SK-N-SH treated with all-trans-retinoic acid at 6 μM for 48 hours (cell line): Measurements from ENCODE around the gene IL6ST.

Source experiments
- ATAC-seq: fragments of 200-7000 bp; cut with Tn5 transposase; 3 replicates; pipeline ENCODE4 v1.9.1; 2020; ENCODE audit warnings: mild to moderate bottlenecking, moderate library complexity
- ARNTL ChIP-seq: fragments of 450-650 bp; formaldehyde crosslinking; IDR thresholded peaks from 2 replicates; pipeline ENCODE4 v1.5.0; 2020; ENCODE audit warnings: low read depth, mild to moderate bottlenecking, moderate library complexity, borderline replicate concordance
- CSDC2 ChIP-seq: fragments of 250-450 bp; sonication (Bioruptor Pico); IDR thresholded peaks from 2 replicates; pipeline ENCODE4 v1.5.0; 2020; ENCODE audit warnings: mild to moderate bottlenecking, moderate library complexity
- ESRRG ChIP-seq: fragments of 250-450 bp; sonication (Bioruptor Pico); IDR thresholded peaks from 2 replicates; pipeline ENCODE4 v1.6.1; 2021; ENCODE audit warnings: mild to moderate bottlenecking
- GLIS3 ChIP-seq: fragments of 250-450 bp; sonication (Bioruptor Pico); IDR thresholded peaks from 2 replicates; pipeline ENCODE4 v1.5.0; 2020; ENCODE audit warnings: mild to moderate bottlenecking, moderate library complexity
- OSR1 ChIP-seq: fragments of 250-450 bp; sonication (Bioruptor Pico); IDR thresholded peaks from 2 replicates; pipeline ENCODE4 v1.8.0; 2022; ENCODE audit warnings: moderate library complexity, mild to moderate bottlenecking, inconsistent platforms
- PPARA ChIP-seq: fragments of 250-450 bp; sonication (Bioruptor Pico); IDR thresholded peaks from 2 replicates; pipeline ENCODE4 v1.5.0; 2020; ENCODE audit warnings: mild to moderate bottlenecking, borderline replicate concordance
- RARB ChIP-seq: fragments of 250-450 bp; sonication (Bioruptor Pico); IDR thresholded peaks from 2 replicates; pipeline ENCODE4 v1.8.0; 2021; ENCODE audit warnings: mild to moderate bottlenecking, moderate library complexity
- SNAI2 ChIP-seq: fragments of 250-450 bp; sonication (Bioruptor Pico); IDR thresholded peaks from 2 replicates; pipeline ENCODE4 v1.5.0; 2020; ENCODE audit warnings: mild to moderate bottlenecking, moderate library complexity
- TCF4 ChIP-seq: fragments of 250-450 bp; sonication (Bioruptor Pico); IDR thresholded peaks from 2 replicates; pipeline ENCODE4 v1.8.0; 2021; ENCODE audit warnings: mild to moderate bottlenecking, moderate library complexity, borderline replicate concordance
- TOX ChIP-seq: fragments of 250-450 bp; sonication (Bioruptor Pico); IDR thresholded peaks from 2 replicates; pipeline ENCODE4 v1.8.0; 2021; ENCODE audit warnings: mild to moderate bottlenecking, moderate library complexity, borderline replicate concordance
- ZC3H10 ChIP-seq: fragments of 250-450 bp; sonication (Bioruptor Pico); IDR thresholded peaks from 2 replicates; pipeline ENCODE4 v1.5.1; 2021; ENCODE audit warnings: mild to moderate bottlenecking, moderate library complexity
- ZFP3 ChIP-seq: fragments of 250-450 bp; sonication (Bioruptor Pico); IDR thresholded peaks from 2 replicates; pipeline ENCODE4 v1.5.0; 2020; ENCODE audit warnings: mild to moderate bottlenecking, moderate library complexity
- ZFP30 ChIP-seq: fragments of 450-650 bp; formaldehyde crosslinking; IDR thresholded peaks from 2 replicates; pipeline ENCODE4 v1.5.0; 2022; ENCODE audit warnings: mild to moderate bottlenecking, moderate library complexity
- ZNF565 ChIP-seq: fragments of 450-650 bp; formaldehyde crosslinking; conservative IDR thresholded peaks from 2 replicates; pipeline ENCODE4 v1.5.0; 2020; ENCODE audit warnings: low read depth, mild to moderate bottlenecking, moderate library complexity
- ZNF70 ChIP-seq: fragments of 450-650 bp; formaldehyde crosslinking; IDR thresholded peaks from 2 replicates; pipeline ENCODE4 v1.5.0; 2020; ENCODE audit warnings: mild to moderate bottlenecking, moderate library complexity
- TF ChIP-seq, protein P1 (sequence below): fragments of 250-450 bp; sonication (Bioruptor Pico); IDR thresholded peaks from 2 replicates; pipeline ENCODE4 v1.8.0; 2020; ENCODE audit warnings: mild to moderate bottlenecking, moderate library complexity, borderline replicate concordance
- TF ChIP-seq, protein P2 (sequence below): fragments of 250-450 bp; sonication (Bioruptor Pico); IDR thresholded peaks from 2 replicates; pipeline ENCODE4 v1.5.1; 2020; ENCODE audit warnings: low read depth, mild to moderate bottlenecking, moderate library complexity
- TF ChIP-seq, protein P3 (sequence below): fragments of 250-450 bp; sonication (Bioruptor Pico); IDR thresholded peaks from 2 replicates; pipeline ENCODE4 v1.5.0; 2020; ENCODE audit warnings: mild to moderate bottlenecking, moderate library complexity
- TF ChIP-seq, protein P4 (sequence below): fragments of 250-450 bp; sonication (Bioruptor Pico); IDR thresholded peaks from 2 replicates; pipeline ENCODE4 v1.5.1; 2021; ENCODE audit warnings: mild to moderate bottlenecking, moderate library complexity
- TF ChIP-seq, protein P5 (sequence below): fragments of 250-450 bp; sonication (Bioruptor Pico); IDR thresholded peaks from 2 replicates; pipeline ENCODE4 v1.8.0; 2021; ENCODE audit warnings: low read depth, mild to moderate bottlenecking, moderate library complexity, borderline replicate concordance

IL6ST gene

DNA sequence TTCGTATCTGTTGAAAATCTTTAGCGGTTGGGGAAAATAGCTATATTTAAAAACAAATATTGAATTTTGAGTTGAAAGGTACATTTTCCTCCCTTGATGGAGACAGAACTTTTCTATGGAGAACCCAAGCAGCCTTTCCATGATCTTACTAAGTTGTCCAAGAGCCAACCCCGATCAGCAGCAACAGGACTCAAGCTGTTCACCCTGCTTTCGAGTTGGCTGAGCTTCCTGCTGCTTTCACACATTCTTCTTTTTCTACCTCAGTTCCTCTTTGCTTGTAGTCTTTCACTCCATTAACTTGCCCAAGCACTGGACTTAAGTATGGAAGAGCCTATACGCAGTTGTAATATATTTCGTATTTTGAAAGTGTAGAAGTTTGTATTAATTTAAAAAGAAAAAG lies 59.4 kb downstream of the IL6ST start:
- no peak for ATAC-seq
- no peak for TF ChIP-seq OSR1 (CRISPR knock-in tag)
- no peak for TF ChIP-seq ZNF70 (CRISPR knock-in tag)
- no peak for TF ChIP-seq ZNF565

DNA sequence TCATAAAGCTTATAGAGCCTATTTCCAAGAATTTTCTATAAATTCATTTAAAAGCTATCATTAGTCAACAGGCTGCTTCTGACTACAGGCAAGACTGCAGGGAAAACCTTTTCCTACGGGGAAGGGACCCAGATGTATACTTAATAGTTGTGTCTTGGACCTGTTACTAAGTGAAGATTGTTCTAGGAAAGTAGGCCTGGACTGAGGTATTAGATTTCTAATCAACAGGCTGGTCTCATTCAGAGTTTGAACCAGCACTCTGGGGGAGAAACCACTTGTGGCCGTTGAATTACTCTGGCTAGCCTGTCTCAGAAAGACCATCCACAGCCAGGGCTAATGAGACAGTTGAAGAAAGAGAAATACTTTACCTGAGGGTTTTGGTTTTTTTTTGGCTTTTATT lies 60.0 kb downstream of the IL6ST start:
- no peak for TF ChIP-seq RARB (CRISPR knock-in tag)
- no peak for TF ChIP-seq ZNF70 (CRISPR knock-in tag)
- TF ChIP-seq, protein P1, sequence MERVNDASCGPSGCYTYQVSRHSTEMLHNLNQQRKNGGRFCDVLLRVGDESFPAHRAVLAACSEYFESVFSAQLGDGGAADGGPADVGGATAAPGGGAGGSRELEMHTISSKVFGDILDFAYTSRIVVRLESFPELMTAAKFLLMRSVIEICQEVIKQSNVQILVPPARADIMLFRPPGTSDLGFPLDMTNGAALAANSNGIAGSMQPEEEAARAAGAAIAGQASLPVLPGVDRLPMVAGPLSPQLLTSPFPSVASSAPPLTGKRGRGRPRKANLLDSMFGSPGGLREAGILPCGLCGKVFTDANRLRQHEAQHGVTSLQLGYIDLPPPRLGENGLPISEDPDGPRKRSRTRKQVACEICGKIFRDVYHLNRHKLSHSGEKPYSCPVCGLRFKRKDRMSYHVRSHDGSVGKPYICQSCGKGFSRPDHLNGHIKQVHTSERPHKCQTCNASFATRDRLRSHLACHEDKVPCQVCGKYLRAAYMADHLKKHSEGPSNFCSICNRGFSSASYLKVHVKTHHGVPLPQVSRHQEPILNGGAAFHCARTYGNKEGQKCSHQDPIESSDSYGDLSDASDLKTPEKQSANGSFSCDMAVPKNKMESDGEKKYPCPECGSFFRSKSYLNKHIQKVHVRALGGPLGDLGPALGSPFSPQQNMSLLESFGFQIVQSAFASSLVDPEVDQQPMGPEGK (CRISPR knock-in tag): no peak
- TF ChIP-seq ESRRG (CRISPR knock-in tag): no peak
- no peak for TF ChIP-seq GLIS3 (CRISPR knock-in tag)
- TF ChIP-seq CSDC2 (CRISPR knock-in tag): no peak
- no peak for TF ChIP-seq OSR1 (CRISPR knock-in tag)
- TF ChIP-seq, protein P2, sequence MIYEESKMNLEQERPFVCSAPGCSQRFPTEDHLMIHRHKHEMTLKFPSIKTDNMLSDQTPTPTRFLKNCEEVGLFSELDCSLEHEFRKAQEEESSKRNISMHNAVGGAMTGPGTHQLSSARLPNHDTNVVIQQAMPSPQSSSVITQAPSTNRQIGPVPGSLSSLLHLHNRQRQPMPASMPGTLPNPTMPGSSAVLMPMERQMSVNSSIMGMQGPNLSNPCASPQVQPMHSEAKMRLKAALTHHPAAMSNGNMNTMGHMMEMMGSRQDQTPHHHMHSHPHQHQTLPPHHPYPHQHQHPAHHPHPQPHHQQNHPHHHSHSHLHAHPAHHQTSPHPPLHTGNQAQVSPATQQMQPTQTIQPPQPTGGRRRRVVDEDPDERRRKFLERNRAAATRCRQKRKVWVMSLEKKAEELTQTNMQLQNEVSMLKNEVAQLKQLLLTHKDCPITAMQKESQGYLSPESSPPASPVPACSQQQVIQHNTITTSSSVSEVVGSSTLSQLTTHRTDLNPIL: no peak
- TF ChIP-seq, protein P3, sequence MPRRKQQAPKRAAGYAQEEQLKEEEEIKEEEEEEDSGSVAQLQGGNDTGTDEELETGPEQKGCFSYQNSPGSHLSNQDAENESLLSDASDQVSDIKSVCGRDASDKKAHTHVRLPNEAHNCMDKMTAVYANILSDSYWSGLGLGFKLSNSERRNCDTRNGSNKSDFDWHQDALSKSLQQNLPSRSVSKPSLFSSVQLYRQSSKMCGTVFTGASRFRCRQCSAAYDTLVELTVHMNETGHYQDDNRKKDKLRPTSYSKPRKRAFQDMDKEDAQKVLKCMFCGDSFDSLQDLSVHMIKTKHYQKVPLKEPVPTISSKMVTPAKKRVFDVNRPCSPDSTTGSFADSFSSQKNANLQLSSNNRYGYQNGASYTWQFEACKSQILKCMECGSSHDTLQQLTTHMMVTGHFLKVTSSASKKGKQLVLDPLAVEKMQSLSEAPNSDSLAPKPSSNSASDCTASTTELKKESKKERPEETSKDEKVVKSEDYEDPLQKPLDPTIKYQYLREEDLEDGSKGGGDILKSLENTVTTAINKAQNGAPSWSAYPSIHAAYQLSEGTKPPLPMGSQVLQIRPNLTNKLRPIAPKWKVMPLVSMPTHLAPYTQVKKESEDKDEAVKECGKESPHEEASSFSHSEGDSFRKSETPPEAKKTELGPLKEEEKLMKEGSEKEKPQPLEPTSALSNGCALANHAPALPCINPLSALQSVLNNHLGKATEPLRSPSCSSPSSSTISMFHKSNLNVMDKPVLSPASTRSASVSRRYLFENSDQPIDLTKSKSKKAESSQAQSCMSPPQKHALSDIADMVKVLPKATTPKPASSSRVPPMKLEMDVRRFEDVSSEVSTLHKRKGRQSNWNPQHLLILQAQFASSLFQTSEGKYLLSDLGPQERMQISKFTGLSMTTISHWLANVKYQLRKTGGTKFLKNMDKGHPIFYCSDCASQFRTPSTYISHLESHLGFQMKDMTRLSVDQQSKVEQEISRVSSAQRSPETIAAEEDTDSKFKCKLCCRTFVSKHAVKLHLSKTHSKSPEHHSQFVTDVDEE (CRISPR knock-in tag): no peak
- TF ChIP-seq, protein P4, sequence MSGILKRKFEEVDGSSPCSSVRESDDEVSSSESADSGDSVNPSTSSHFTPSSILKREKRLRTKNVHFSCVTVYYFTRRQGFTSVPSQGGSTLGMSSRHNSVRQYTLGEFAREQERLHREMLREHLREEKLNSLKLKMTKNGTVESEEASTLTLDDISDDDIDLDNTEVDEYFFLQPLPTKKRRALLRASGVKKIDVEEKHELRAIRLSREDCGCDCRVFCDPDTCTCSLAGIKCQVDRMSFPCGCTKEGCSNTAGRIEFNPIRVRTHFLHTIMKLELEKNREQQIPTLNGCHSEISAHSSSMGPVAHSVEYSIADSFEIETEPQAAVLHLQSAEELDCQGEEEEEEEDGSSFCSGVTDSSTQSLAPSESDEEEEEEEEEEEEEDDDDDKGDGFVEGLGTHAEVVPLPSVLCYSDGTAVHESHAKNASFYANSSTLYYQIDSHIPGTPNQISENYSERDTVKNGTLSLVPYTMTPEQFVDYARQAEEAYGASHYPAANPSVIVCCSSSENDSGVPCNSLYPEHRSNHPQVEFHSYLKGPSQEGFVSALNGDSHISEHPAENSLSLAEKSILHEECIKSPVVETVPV (CRISPR knock-in tag): no peak
- TF ChIP-seq PPARA: no peak
- TF ChIP-seq ARNTL (CRISPR knock-in tag): no peak
- TF ChIP-seq SNAI2 (CRISPR knock-in tag): no peak
- TF ChIP-seq ZFP3 (CRISPR knock-in tag): no peak
- no peak for TF ChIP-seq ZC3H10 (CRISPR knock-in tag)
- no peak for TF ChIP-seq ZFP30 (CRISPR knock-in tag)
- TF ChIP-seq ZNF565: no peak
- TF ChIP-seq, protein P5, sequence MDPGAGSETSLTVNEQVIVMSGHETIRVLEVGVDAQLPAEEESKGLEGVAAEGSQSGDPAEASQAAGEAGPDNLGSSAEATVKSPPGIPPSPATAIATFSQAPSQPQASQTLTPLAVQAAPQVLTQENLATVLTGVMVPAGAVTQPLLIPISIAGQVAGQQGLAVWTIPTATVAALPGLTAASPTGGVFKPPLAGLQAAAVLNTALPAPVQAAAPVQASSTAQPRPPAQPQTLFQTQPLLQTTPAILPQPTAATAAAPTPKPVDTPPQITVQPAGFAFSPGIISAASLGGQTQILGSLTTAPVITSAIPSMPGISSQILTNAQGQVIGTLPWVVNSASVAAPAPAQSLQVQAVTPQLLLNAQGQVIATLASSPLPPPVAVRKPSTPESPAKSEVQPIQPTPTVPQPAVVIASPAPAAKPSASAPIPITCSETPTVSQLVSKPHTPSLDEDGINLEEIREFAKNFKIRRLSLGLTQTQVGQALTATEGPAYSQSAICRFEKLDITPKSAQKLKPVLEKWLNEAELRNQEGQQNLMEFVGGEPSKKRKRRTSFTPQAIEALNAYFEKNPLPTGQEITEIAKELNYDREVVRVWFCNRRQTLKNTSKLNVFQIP (CRISPR knock-in tag): no peak
- no peak for ATAC-seq

DNA sequence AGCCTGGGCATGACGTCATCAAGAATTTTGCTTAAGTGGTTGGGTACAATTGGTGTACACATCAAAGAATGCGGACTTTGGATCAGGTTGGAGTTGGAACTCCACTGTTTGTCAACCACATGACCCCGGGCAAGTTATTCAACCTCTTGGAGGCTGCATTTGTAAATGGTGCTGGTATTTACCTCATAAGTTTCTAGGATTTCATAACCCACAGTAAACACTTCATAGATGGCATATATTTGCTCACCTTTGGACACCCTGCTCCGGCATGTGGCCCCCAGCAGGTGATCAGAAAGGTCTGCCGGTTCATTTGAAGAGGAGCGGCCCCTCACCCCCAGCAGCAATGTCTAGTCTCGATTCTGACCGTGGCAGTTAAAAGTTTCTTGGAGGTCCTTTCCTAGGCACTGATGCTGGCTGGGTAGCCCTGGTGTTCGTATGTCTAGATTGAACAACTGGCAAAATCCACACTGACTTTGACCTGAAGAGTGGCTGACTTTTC lies 60.6 kb downstream of the IL6ST start:
- no peak for TF ChIP-seq TCF4 (CRISPR knock-in tag)
- no peak for TF ChIP-seq TOX (CRISPR knock-in tag)
- TF ChIP-seq, protein P5 (CRISPR knock-in tag): no peak
- no peak for TF ChIP-seq SNAI2 (CRISPR knock-in tag)
- TF ChIP-seq, protein P1 (CRISPR knock-in tag): no peak
- TF ChIP-seq, protein P2: no peak

More for the DNA sequence above, 60.6 kb downstream of the IL6ST start:
- ATAC-seq: no peak
